GM19468 (cell line): ENCODE measurements around the gene SH2D2A.
A peak's percentile ranks its signal among the peaks of the same experiment; 100 is the strongest.
"Not testable (repeated sequence)": the region's sequence is repeated elsewhere in the genome, so short reads cannot be mapped to it uniquely, and the experiment has no call there.

Experiments used
- ATAC-seq: cut with Tn5 transposase; IDR thresholded peaks from one replicate; pipeline ENCODE4 v1.9.1; 2021; ENCODE audit warnings: mild to moderate bottlenecking, moderate library complexity, moderate number of reproducible peaks; ENCODE audit not compliant: unreplicated experiment; ENCODE audit errors: extremely low read depth

SH2D2A gene

GRCh38 chr1:156776942-156777341 lies 39.7 kb downstream of the SH2D2A start:
- ATAC-seq: no peak

GRCh38 chr1:156775799-156776198 lies 40.8 kb downstream of the SH2D2A start:
- no peak for ATAC-seq

- ATAC-seq: no peak
Observed at GRCh38 chr1:156773607-156774006, 43.0 kb downstream of the SH2D2A start.

- no peak for ATAC-seq
Observed at GRCh38 chr1:156772728-156773497, 43.7 kb downstream of the SH2D2A start.

- no peak for ATAC-seq
Observed at GRCh38 chr1:156772222-156772621, 44.4 kb downstream of the SH2D2A start.

GRCh38 chr1:156768610-156769295 lies 47.9 kb downstream of the SH2D2A start:
- no peak for ATAC-seq

GRCh38 chr1:156767879-156768604 lies 48.6 kb downstream of the SH2D2A start:
- ATAC-seq: no peak

- ATAC-seq: peak; percentile 82
Observed at GRCh38 chr1:156767101-156767878, 49.4 kb downstream of the SH2D2A start, which contains the start of gene PRCC. TSS of gene PRCC (plus strand) at chr1:156767535. CDS start at chr1:156767772, 237 bp downstream.

GRCh38 chr1:156766298-156767100 lies 50.1 kb downstream of the SH2D2A start:
- peak; percentile 5 for ATAC-seq

- ATAC-seq: no peak
Observed at GRCh38 chr1:156765666-156766065, 51.0 kb downstream of the SH2D2A start.

GRCh38 chr1:156765136-156765535 lies 51.5 kb downstream of the SH2D2A start:
- ATAC-seq: not testable (repeated sequence)

- ATAC-seq: no peak
Observed at GRCh38 chr1:156760796-156761104, 55.9 kb downstream of the SH2D2A start.

- no peak for ATAC-seq
Observed at GRCh38 chr1:156760092-156760795, 56.4 kb downstream of the SH2D2A start.

- ATAC-seq: not testable (repeated sequence)
Observed at GRCh38 chr1:156757572-156758253, 58.9 kb downstream of the SH2D2A start.

GRCh38 chr1:156756355-156756754 lies 60.3 kb downstream of the SH2D2A start:
- ATAC-seq: no peak
